Vagina (tissue), 2 donors: ENCODE data around the gene PXDN. TPM values are rescaled to one million over a fixed set of nuclear protein-coding genes. Genes with fewer than 3 reads are reported as not detected.

Experiments used
- DNase-seq, 2 donors: peaks; one replicate each; pipeline ENCODE4 v3.0.0-alpha.2; 2017; ENCODE audit errors: extremely low spot score in 2 of 2
- H3K27ac ChIP-seq: fragments of 200-600 bp; sonication (generic); one replicate; pipeline ENCODE4 v1.5.1; 2019
- H3K27me3 ChIP-seq: fragments of 200-600 bp; sonication (generic); one replicate; pipeline ENCODE4 v1.5.1; 2019
- H3K36me3 ChIP-seq, 2 donors: fragments of 200-600 bp; sonication (generic); one replicate each; pipeline ENCODE4 v1.5.1; 2017 to 2019
- H3K4me1 ChIP-seq: fragments of 200-600 bp; sonication (generic); one replicate; pipeline ENCODE4 v1.5.1; 2019
- H3K4me3 ChIP-seq, 2 donors: fragments of 200-600 bp; sonication (generic); 1 replicate in 1 of 2; 2 replicates in 1 of 2; pipeline ENCODE4 v1.5.1; 2016 to 2019
- H3K9me3 ChIP-seq: fragments of 200-600 bp; sonication (generic); one replicate; pipeline ENCODE4 v1.5.1; 2019
- POLR2A ChIP-seq, 2 donors: fragments of 450-650 bp; IDR thresholded peaks; one replicate each; pipeline ENCODE4 v1.6.1; 2017; ENCODE audit warnings: antibody characterized with exemption in 2 of 2, mild to moderate bottlenecking in 2 of 2, moderate library complexity in 2 of 2
- POLR2AphosphoS5 ChIP-seq, 2 donors: sonication (generic); formaldehyde crosslinking; IDR thresholded peaks; one replicate each; pipeline ENCODE4 v1.9.0; 2017; ENCODE audit warnings: antibody characterized with exemption in 2 of 2, mild to moderate bottlenecking in 2 of 2, low read depth in 1 of 2; ENCODE audit not compliant: insufficient read depth in 1 of 2
- intact Hi-C: fragments of 100-400 bp; cut with DNase I; formaldehyde crosslinking; loops from one replicate; pipeline ENCODE4 v1.15.1; 2023
- total RNA-seq: library from RNA; depleted of rRNA; stranded (reverse); fragments of >200 nt; gene quantifications from one replicate; pipeline ENCODE4 v1.2.3, GENCODE V29; 2016
- TF ChIP-seq, protein P1 (sequence below), 3 experiments: fragments of 450-650 bp in 2 of 3; fragments of 200-600 bp in 1 of 3; sonication (generic) in 1 of 3; IDR thresholded peaks; one replicate each; pipeline ENCODE4 v1.5.1; 2017 to 2019; ENCODE audit warnings: antibody characterized with exemption in 3 of 3, mild to moderate bottlenecking in 2 of 3, moderate library complexity in 2 of 3

Gene PXDN
- total RNA-seq, 1 donor from 2014 or later = 33.6 TPM

DNA sequence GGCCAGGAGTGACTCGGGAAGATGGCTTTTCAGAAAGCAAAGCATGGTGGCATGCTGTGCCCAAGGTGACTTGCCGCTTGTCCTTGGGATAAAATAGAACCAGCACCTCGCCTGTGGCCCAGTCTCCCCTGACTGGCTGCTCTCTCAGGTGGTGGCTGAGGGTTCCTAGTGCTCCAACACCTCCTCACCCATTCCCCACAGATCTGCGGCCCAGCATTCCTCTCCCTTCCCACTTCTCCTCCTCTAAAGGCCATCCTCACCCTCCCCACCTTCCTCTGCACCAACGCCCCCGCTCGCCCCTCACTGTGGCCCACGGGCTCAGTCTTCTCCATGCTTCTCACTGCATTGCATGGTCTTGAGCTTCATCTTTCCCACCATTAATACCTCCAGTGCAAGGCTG is 132.4 kb downstream of the PXDN start:
- no peak for DNase-seq
- intact Hi-C loops = no loop called here

DNA sequence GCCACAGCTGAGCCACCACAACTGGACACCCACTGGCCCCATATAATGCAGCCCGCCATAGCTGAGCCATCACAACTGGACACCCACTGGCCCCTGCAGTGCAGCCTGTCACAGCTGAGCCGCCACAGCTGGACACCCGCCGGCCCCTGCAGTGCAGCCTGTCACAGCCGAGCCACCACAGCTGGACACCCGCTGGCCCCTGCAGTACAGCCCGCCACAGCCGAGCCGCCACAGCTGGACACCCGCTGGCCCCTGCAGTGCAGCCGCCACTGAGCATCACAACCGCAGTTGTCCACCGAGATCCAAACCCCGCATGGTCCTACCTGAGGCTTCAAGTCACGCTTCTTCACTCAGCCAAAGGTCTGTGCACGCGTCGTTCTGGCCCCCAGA is 134.2 kb downstream of the PXDN start:
- no peak overlapping the region for H3K27ac ChIP-seq
- peaks cover 9% of the 10 kb centered on the region for H3K4me1 ChIP-seq
- no peaks in the 10 kb centered on the region for H3K9me3 ChIP-seq
- H3K27me3 ChIP-seq = no peaks in the 10 kb centered on the region
- no peaks in the 10 kb centered on the region for H3K36me3 ChIP-seq
- intact Hi-C loops = no loop called here
- no peak overlapping the region for H3K4me3 ChIP-seq
- TF ChIP-seq, protein P1, sequence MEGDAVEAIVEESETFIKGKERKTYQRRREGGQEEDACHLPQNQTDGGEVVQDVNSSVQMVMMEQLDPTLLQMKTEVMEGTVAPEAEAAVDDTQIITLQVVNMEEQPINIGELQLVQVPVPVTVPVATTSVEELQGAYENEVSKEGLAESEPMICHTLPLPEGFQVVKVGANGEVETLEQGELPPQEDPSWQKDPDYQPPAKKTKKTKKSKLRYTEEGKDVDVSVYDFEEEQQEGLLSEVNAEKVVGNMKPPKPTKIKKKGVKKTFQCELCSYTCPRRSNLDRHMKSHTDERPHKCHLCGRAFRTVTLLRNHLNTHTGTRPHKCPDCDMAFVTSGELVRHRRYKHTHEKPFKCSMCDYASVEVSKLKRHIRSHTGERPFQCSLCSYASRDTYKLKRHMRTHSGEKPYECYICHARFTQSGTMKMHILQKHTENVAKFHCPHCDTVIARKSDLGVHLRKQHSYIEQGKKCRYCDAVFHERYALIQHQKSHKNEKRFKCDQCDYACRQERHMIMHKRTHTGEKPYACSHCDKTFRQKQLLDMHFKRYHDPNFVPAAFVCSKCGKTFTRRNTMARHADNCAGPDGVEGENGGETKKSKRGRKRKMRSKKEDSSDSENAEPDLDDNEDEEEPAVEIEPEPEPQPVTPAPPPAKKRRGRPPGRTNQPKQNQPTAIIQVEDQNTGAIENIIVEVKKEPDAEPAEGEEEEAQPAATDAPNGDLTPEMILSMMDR (IDR thresholded peaks at IDR 0.05) = no peak
- no peak for TF ChIP-seq POLR2A (IDR thresholded peaks at IDR 0.05)
- TF ChIP-seq POLR2AphosphoS5 (IDR thresholded peaks at IDR 0.05; ENCODE audit: insufficient read depth in 1 of 2, low read depth in 1 of 2) = no peak
- DNase-seq = no peak

More for the DNA sequence above, 132.4 kb downstream of the PXDN start:
- Histone ChIP-seq H3K27me3 (no peaks in the 10 kb centered on the region), H3K36me3 (no peaks in the 10 kb centered on the region), H3K4me3 (no peak overlapping the region), H3K27ac (no peak overlapping the region), H3K9me3 (no peaks in the 10 kb centered on the region), H3K4me1 (no peaks in the 10 kb centered on the region)
- TF ChIP-seq, protein P1 (IDR thresholded peaks at IDR 0.05) = no peak
- TF ChIP-seq POLR2AphosphoS5 (IDR thresholded peaks at IDR 0.05; ENCODE audit: insufficient read depth in 1 of 2, low read depth in 1 of 2) (no peak), POLR2A (IDR thresholded peaks at IDR 0.05) (no peak)

DNA sequence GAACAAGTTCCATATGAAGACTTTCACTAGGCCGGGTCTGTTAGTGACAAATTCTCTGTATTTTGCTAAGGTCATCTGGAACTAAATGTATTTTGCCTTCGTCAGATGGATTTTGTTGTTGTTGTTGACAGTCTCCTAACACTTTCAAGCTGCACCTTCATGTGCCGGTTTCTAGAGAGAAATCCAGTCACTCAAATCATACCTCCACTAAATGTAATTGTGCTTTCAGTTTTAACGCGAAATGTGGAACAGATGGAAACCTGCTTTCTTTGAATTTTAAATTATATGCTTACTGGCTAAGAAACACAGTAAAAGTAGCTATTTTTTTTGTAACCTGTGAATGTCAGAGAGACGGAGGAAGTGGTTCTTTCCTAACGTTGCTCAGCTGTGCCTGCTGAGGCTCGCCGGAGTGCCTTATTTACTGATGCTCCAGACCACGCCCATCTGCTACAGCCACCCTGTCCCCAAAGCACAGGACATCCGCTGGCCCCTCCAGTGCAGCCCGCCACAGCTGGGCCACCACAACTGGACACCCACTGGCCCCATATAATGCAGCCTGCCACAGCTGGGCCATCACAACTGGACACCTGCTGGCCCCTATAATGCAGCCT is 134.7 kb downstream of the PXDN start:
- intact Hi-C loops = no loop called here
- Histone ChIP-seq H3K27ac (no peak overlapping the region), H3K36me3 (no peaks in the 10 kb centered on the region), H3K9me3 (no peaks in the 10 kb centered on the region), H3K4me3 (no peak overlapping the region), H3K27me3 (no peaks in the 10 kb centered on the region), H3K4me1 (peaks cover 9% of the 10 kb centered on the region)
- TF ChIP-seq, protein P1 (IDR thresholded peaks at IDR 0.05) = no peak
- TF ChIP-seq POLR2A (IDR thresholded peaks at IDR 0.05) (no peak), POLR2AphosphoS5 (IDR thresholded peaks at IDR 0.05; ENCODE audit: insufficient read depth in 1 of 2, low read depth in 1 of 2) (no peak)
- no peak for DNase-seq

DNA sequence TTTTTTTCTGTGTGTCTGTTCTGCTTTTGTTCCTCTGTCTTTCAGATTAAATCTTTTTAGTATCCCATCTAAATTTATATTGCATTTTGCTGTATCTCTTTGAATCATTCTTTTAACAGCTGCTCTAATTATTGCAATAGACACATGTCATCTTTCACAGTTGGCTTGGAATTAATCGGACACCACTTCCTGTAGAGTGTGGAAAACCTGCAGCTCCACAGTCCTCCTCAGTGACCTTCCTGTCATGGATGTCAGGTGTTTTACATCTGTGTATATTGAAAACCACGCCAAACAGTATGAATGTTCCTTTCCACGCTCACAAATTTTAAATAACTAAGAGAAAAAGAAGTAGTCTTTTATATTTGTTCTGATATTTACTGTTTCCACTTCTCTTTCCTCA is 135.3 kb downstream of the PXDN start:
- intact Hi-C loops = no loop called here
- Histone ChIP-seq H3K4me1 (peaks cover 9% of the 10 kb centered on the region), H3K9me3 (no peaks in the 10 kb centered on the region), H3K4me3 (no peak overlapping the region), H3K27ac (no peak overlapping the region), H3K27me3 (no peaks in the 10 kb centered on the region), H3K36me3 (no peaks in the 10 kb centered on the region)
- DNase-seq = no peak
- TF ChIP-seq, protein P1 (IDR thresholded peaks at IDR 0.05) = no peak
- TF ChIP-seq POLR2A (IDR thresholded peaks at IDR 0.05) = no peak
- no peak for TF ChIP-seq POLR2AphosphoS5 (IDR thresholded peaks at IDR 0.05; ENCODE audit: insufficient read depth in 1 of 2, low read depth in 1 of 2)

DNA sequence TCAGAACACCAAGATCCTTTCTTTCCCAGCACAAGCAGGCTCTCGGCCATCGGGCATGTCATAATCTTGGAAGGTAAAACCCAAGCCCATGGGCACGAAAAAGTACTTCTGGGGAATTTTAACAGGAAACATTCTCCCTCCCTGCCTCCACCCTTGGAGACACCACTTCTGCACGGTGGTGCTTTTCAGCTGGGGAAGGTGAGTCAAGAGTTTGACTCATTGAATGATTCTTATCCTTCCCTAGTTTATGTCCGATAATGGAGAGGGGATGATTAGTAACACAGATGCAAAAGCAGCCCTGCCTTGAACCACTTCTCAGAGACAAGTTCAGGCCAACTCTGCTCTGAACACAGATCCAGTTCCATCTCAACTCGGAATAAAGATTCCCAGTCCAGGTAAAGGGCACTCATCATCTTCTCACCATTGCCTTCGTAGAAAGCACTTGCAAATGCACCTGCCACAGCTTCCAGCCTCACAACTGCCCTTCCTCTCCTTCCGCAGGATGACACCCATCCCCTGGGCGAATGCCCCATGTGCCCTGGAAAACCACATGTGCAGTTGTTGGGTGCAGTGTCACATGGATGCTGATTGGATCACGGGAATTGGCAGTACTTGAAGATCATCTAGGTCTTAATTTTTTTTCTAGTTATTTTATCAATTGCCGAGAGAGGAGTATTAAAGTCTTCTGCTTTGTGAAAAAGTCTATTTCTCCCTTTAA is 136.2 kb downstream of the PXDN start:
- intact Hi-C loops = no loop called here
- Histone ChIP-seq H3K27ac (no peak overlapping the region), H3K27me3 (no peaks in the 10 kb centered on the region), H3K4me3 (no peak overlapping the region), H3K36me3 (no peaks in the 10 kb centered on the region), H3K4me1 (peaks cover 9% of the 10 kb centered on the region), H3K9me3 (no peaks in the 10 kb centered on the region)
- no peak for DNase-seq
- TF ChIP-seq POLR2AphosphoS5 (IDR thresholded peaks at IDR 0.05; ENCODE audit: insufficient read depth in 1 of 2, low read depth in 1 of 2) (no peak), POLR2A (IDR thresholded peaks at IDR 0.05) (no peak)
- TF ChIP-seq, protein P1 (IDR thresholded peaks at IDR 0.05) = no peak
